ENCODE measurements around the gene PRKCZ.

PRKCZ gene

DNA sequence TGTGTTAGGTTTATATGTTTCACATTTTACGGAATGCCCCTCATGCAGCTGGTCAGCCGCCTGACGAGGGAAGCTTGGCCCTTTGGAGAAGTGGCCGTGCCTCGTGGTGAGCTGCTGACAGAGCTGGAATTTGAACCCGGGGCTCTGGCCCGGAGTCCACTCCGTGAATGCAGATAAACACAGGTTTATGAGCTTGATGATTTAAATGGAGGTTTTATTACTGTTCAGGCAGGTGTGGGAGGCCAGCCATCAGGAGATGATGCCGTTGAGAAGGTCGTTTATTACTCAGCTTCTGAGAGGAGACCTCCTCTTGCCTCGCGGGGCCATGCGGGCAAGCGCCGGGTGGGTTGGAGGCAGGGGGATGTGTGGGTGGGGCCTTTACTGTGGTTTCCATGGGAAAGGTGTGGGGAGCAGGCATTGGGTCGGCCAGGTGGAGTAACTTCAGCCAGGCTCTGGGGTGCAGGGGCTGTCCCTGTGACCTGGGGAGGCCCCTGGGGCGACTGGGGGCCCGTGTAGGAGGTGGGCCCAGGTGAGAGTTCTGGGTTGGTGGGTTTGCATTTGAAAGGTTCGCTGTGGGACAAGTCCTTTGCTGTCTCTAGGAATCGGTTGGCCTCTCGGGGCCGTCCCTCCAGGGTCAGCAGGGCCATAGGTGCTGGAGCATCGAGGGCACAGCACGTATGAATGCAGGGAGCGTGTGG is 22.0 kb downstream of the PRKCZ start:
- H3K4me3 ChIP-seq (replicated peaks in 1 of 2; ENCODE audit: low read depth in 2 of 2, low read length in 2 of 2), result no peak overlapping the region
- TF ChIP-seq, protein P1, sequence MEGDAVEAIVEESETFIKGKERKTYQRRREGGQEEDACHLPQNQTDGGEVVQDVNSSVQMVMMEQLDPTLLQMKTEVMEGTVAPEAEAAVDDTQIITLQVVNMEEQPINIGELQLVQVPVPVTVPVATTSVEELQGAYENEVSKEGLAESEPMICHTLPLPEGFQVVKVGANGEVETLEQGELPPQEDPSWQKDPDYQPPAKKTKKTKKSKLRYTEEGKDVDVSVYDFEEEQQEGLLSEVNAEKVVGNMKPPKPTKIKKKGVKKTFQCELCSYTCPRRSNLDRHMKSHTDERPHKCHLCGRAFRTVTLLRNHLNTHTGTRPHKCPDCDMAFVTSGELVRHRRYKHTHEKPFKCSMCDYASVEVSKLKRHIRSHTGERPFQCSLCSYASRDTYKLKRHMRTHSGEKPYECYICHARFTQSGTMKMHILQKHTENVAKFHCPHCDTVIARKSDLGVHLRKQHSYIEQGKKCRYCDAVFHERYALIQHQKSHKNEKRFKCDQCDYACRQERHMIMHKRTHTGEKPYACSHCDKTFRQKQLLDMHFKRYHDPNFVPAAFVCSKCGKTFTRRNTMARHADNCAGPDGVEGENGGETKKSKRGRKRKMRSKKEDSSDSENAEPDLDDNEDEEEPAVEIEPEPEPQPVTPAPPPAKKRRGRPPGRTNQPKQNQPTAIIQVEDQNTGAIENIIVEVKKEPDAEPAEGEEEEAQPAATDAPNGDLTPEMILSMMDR (IDR thresholded peaks at IDR 0.05; ENCODE audit: low read depth, low read length), result no peak
- no peak for DNase-seq (ENCODE audit: low read depth in 2 of 2)

DNA sequence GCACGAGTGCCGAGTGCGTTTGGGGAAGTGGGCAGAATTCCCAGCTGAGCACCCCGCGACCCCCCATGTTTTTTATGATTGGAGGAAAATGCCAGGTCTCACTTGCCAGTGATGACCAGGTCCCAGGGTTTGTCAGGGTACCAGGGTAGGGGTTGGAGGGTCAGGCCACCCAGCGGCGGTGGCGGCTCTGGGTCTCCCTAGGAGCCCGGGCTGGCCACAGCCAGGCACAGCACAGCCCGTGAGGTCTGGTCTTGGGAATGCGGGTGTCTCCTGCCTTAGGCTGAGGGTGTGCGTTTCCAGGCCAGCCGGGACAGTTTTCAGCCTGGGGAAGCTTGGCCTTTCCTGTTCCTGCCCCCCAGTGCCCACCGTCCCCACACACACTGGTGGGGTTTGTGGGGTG is 22.7 kb downstream of the PRKCZ start:
- H3K4me3 ChIP-seq (replicated peaks in 1 of 2; ENCODE audit: low read depth in 2 of 2, low read length in 2 of 2), result no peak overlapping the region
- DNase-seq (ENCODE audit: low read depth in 2 of 2), result no peak
- TF ChIP-seq, protein P1 (IDR thresholded peaks at IDR 0.05; ENCODE audit: low read depth, low read length), result no peak

DNA sequence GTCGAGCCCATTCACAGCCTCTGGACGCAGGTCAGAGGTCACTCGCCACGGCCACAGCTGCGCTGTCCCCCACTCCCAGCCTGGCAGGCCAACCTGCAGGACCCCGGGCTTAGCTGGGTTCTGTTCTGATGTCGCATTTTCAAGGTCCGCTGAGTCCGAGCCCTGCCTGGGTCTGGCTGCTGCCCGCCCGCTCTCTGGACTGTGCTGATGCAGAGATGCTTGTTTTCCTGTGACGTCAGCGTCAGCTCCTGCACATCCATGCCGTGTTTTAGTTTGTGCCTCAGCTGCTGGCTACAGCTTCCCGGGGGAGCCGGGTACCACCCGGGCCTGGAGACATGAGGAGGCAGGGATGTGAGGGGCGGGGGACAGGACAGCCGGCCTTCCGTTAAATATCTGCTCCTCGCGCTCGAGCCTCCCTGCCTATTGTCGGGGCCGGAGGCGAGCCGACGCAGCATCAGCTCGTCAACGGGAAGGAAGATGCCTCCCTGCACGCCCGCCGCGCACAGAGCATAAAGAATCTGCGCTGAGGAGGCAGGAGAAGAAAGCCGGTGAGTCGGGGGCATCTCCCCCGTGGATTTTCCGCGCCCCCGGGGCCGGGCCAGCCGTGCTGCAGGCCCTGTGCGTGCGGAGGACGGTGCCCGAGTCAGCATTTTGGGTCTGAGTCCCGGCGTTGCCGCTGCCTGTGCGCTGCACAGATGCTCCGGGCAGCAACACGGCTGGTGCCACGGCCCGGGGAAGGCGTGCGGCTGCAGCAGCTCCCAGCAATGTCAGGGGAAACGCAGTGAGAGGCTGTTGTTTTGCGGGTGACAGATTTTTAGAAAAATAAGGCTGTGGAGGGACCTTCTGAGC is 23.4 kb downstream of the PRKCZ start:
- TF ChIP-seq, protein P1 (IDR thresholded peaks at IDR 0.05; ENCODE audit: low read depth, low read length), result no peak
- peak; percentile 49 to 58 for DNase-seq (ENCODE audit: low read depth in 2 of 2)
- peak overlapping the region; percentile 41 to 51 for H3K4me3 ChIP-seq (replicated peaks in 1 of 2; ENCODE audit: low read depth in 2 of 2, low read length in 2 of 2)

DNA sequence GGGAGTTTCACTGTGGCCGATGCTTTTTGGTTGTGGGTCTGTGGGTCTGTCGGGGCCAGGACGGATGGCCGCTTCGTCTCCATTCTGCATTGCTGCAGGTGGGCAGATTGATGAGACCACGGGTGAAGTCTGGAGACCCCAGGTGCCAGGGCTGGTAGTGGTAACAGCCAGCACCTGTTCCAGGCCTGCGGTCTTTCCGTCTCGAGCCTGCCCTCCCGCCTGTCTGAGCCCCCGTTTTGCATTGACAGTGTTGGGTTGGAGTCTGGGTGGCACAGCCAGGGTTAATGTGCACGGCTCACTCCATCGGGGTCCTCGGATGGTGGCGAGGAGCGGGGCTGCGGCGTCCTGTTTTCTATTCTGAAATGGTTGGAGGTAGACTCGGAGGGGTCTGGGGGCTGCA is 24.2 kb downstream of the PRKCZ start:
- TF ChIP-seq, protein P1 (IDR thresholded peaks at IDR 0.05; ENCODE audit: low read depth, low read length), result no peak
- no peak for DNase-seq (ENCODE audit: low read depth in 2 of 2)
- no peak overlapping the region for H3K4me3 ChIP-seq (replicated peaks in 1 of 2; ENCODE audit: low read depth in 2 of 2, low read length in 2 of 2)

DNA sequence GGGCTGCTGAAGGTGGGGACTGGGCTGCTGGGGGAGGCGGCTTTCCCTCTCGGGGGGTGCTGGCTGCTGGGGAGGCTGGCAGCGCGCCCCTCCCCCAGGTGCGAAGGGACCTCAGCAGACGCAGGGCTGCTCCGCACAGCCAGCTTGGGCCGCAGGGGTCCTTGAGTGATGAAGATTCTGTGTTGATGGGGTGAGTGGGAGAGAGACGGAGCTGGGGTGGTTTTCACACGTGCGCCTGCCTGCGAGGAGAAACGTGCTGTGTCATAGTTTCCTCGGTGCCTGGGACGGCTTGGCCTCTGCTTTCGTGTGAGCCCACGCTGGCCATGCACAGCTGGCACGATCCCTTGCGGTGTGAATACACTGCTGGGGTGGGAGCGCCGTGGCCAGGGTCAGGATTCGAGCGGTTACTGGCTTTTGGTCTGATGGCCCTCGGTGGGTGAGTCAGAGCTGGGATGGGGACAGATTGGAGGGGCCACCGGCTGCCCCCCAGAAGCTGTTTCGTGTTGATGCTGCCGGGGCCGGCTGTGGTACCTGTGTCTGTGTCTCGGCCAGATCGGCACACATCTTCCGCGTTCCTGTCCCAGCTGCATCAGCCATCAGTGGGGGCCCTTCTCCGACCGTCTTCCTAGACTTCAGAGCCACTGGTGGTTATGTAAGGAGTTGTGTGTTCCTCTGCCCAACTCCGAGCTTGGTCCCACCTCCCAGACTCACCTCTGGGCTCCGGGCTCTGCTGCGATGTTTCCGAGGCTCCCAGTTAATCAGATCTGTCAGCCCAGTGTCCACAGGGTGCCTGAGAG is 24.9 kb downstream of the PRKCZ start:
- TF ChIP-seq, protein P1 (IDR thresholded peaks at IDR 0.05; ENCODE audit: low read depth, low read length), result no peak
- no peak overlapping the region for H3K4me3 ChIP-seq (replicated peaks in 1 of 2; ENCODE audit: low read depth in 2 of 2, low read length in 2 of 2)
- no peak for DNase-seq (ENCODE audit: low read depth in 2 of 2)

DNA sequence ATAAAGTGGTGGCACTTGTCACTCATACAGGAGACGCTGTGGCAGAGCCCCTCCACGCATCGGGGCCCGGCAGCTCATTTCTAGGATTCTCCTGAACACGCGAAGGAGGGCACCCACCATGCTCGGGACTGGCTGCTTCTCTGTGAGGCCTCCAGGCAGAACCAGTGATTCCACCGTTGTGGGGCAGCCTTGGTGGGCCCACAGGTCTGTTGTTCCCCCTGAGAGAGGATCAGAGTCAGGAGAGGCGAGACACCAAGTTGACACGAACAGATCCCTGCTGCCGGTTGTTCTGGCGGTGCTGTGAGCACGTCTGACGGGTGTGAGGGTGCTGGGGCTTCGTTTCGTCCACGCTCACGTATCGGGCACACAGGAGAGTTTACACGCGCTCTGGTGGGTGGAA is 26.6 kb downstream of the PRKCZ start:
- TF ChIP-seq, protein P1 (IDR thresholded peaks at IDR 0.05; ENCODE audit: low read depth, low read length), result no peak
- no peak overlapping the region for H3K4me3 ChIP-seq (replicated peaks in 1 of 2; ENCODE audit: low read depth in 2 of 2, low read length in 2 of 2)
- DNase-seq (ENCODE audit: low read depth in 2 of 2), result no peak
